ENCODE data around the gene PSMC4.

The PSMC4 gene

GRCh38 chr19:39970675-39971379 lies at the start of gene PSMC4:
Gene PSMC4 (plus strand): TSS chr19:39971165. CDS start chr19:39971203, 38 bp downstream.
- peak within 1 kb of the TSS; percentile 96 for H3K27ac Mint-ChIP-seq
- CTCF ChIA-PET: interaction anchor here (0.7 to 3.3 kb wide), 29 partner anchors 10 to 297 kb away, joined by 3 to 31 read pairs (median 6); partner anchors contain the start of genes FBL, FCGBP and ZNF546
- H3K4me3 Mint-ChIP-seq: peak within 1 kb of the TSS; percentile 97
- H3K4me1 Mint-ChIP-seq: peaks cover 50% of the 10 kb centered on the region
- H3K9me3 Mint-ChIP-seq: no peaks in the 10 kb centered on the region
- no peaks in the 10 kb centered on the region for H3K27me3 Mint-ChIP-seq
- H3K36me3 Mint-ChIP-seq: peaks cover 40% of the 10 kb centered on the region
- DNase-seq: peak; percentile 99

- Mint-ChIP-seq H3K27ac (no peak overlapping the region), H3K4me1 (no peaks in the 10 kb centered on the region), H3K4me3 (no peak overlapping the region), H3K36me3 (no peaks in the 10 kb centered on the region), H3K9me3 (no peaks in the 10 kb centered on the region), H3K27me3 (peaks cover 5% of the 10 kb centered on the region)
- DNase-seq: no peak
- CTCF ChIA-PET: no interaction called here
Measured at GRCh38 chr19:39923862-39924261, 47.1 kb upstream of the PSMC4 start.

DNA sequence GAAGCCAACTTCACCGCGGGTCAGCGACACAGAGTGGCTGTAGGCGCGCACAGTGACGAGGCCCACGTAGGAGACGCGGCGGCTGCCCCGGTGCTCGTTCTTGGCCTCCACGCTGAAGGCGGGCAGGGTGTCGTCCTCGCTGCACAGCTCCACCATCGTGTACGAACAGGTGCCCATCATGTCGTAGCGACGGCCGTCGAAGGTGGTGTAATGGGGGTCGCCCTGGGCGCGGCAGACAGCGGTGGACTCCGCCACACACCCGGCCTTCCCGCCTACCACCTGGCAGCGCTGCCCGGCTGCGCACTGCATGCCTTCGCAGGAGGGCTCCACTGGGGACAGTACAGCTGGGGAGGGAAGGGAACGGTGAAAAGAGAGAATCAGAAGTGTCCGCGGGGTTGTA lies 46.6 kb upstream of the PSMC4 start:
- Mint-ChIP-seq H3K4me3 (no peak overlapping the region), H3K4me1 (no peaks in the 10 kb centered on the region)
- CTCF ChIA-PET: interaction anchor here (0.5 kb wide), 1 partner anchor 837 kb away, joined by 3 read pairs; no protein-coding TSS in a partner anchor

DNA sequence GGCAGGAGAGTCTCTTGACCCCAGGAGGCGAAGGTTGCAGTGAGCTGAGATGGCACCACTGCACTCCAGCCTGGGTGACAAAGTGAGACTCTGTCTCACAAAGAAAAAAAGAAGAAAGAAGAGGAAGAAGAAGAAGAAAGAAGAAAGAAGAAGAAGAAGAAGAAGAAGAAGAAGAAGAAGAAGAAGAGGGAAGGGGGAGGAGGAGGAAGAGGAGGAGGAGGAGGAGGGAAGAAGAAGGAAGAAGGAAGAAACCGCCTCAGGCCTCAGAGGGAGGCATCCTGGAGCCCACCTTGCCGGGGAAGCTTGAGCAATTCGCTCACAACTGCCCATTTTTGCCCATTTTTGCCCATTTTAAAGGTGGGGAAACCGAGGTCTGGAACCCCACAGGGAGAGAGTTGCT lies 46.0 kb upstream of the PSMC4 start:
- DNase-seq: no peak
- Mint-ChIP-seq H3K27ac (no peak overlapping the region), H3K36me3 (no peaks in the 10 kb centered on the region), H3K27me3 (peaks cover 5% of the 10 kb centered on the region), H3K4me1 (no peaks in the 10 kb centered on the region), H3K4me3 (no peak overlapping the region), H3K9me3 (no peaks in the 10 kb centered on the region)
- CTCF ChIA-PET: interaction anchor here (0.5 kb wide), 1 partner anchor 836 kb away, joined by 3 read pairs; no protein-coding TSS in a partner anchor

More for the DNA sequence above, 46.6 kb upstream of the PSMC4 start:
- Mint-ChIP-seq H3K27ac (no peak overlapping the region), H3K27me3 (peaks cover 5% of the 10 kb centered on the region), H3K9me3 (no peaks in the 10 kb centered on the region), H3K36me3 (no peaks in the 10 kb centered on the region)
- no peak for DNase-seq

DNA sequence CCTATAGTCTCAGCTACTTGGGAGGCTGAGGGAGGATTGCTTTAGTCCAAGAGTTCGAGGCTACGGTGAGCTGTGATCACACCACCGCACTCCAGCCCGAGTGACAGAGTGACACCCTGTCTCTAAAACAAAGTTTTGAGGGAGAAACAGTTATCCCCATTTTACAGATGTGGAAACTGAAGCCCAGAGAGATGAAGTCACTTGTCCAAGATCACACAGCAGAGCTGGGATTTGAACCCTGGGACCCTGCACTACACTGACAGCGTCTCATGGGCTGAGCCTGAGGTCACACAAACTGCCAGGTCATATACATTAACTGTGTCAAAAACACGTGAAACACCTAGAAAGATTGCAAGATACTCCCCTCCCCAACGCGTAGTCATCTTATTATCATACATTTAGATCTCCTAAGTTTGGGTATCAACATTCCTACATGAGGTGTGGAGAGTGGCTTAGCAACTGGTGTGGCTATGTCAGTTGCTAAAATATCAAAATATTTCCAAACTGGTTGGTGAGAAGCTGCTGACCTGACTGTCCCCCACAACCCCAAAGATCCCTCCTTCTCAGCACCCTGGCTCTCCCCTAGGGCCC lies 44.7 kb upstream of the PSMC4 start:
- Mint-ChIP-seq H3K36me3 (no peaks in the 10 kb centered on the region), H3K27ac (no peak overlapping the region), H3K27me3 (peaks cover 5% of the 10 kb centered on the region), H3K4me1 (no peaks in the 10 kb centered on the region), H3K4me3 (no peak overlapping the region), H3K9me3 (no peaks in the 10 kb centered on the region)
- DNase-seq: no peak
- CTCF ChIA-PET: no interaction called here

GRCh38 chr19:39927076-39927475 lies 43.9 kb upstream of the PSMC4 start:
- no peak for DNase-seq
- Mint-ChIP-seq H3K27ac (no peak overlapping the region), H3K27me3 (peaks cover 5% of the 10 kb centered on the region), H3K4me3 (no peak overlapping the region), H3K4me1 (no peaks in the 10 kb centered on the region), H3K36me3 (no peaks in the 10 kb centered on the region), H3K9me3 (no peaks in the 10 kb centered on the region)
- CTCF ChIA-PET: no interaction called here

DNA sequence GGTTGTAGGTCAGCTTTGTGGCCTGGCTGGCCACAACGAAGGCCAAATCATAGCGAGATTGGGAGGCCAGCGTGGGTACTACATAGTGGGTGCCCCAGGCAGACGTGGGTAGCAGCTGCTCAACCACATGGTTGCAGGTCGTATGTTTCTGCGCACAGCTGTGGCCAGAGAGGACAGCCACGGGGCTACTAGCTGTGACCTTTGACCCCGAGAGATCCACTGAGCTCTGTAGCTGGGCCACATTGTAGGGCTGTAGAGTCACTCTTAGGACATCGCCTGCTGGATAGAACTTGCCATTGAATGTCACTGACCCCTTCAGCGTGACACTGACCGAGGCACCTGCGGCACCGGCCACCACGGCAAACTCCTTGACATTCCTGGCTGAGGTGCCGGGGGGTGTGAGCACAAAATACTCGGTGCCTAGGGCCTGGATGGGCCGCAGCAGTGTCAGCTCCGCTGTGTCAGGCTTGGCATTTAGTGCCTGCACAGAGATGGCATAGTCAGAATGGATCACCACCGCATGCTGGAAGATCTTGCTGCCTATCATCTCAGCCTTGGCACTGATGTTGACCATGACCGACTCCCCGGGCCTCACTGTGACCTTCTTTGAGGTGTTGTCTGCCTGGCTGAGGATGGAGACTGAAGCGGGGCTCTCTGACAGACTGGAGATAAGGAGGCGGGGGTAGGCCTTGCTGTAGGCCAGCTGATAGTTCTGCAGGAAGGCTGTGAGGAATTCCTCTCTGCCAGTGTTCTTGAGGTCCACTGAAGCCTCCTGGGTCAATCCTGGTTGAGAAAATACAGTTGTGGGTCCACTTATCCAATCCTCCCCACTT lies 43.2 kb upstream of the PSMC4 start:
- no peak for DNase-seq
- Mint-ChIP-seq H3K36me3 (no peaks in the 10 kb centered on the region), H3K4me3 (no peak overlapping the region), H3K27me3 (peaks cover 8% of the 10 kb centered on the region), H3K4me1 (no peaks in the 10 kb centered on the region), H3K27ac (no peak overlapping the region), H3K9me3 (no peaks in the 10 kb centered on the region)
- CTCF ChIA-PET: no interaction called here

DNA sequence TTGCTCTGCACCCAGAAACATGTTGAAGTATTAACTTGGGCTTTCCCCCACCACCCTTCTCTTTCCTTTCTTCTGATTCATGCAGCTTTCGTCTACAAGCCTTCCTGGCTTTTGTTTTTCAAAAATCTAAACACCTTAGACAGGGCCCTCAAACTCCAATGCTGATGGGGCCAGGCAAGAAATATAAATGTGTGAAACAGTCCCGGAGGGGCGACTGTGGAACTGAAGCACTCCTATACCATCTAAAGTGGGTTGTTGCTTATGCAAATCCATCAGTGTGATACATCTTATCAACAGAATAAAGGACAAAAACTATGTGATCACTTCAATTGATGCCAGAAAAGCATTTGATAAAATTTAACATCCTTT lies 42.6 kb upstream of the PSMC4 start:
- H3K4me1 Mint-ChIP-seq: no peaks in the 10 kb centered on the region
- H3K9me3 Mint-ChIP-seq: no peaks in the 10 kb centered on the region
- no peak overlapping the region for H3K4me3 Mint-ChIP-seq
- peaks cover 12% of the 10 kb centered on the region for H3K27me3 Mint-ChIP-seq
- no peaks in the 10 kb centered on the region for H3K36me3 Mint-ChIP-seq
- H3K27ac Mint-ChIP-seq: no peak overlapping the region
- no peak for DNase-seq
- CTCF ChIA-PET: no interaction called here

DNA sequence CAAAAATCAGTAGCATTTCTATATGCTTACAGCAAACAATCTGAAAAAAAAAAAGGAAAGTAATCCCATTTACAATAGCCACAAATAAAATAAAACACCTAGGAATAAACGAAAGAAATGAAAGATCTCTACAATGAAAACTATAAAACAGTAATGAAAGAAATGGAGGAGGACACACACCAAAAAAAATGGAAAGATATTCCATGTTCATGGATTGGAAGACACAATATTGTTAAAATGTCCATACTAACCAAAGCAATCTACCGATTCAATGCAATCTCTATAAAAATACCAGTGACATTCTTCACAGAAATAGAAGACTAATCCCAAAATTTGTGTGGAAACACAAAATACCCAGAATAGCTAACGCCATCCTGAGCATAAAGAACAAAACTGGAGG lies 41.2 kb upstream of the PSMC4 start:
- H3K9me3 Mint-ChIP-seq: no peaks in the 10 kb centered on the region
- H3K27ac Mint-ChIP-seq: no peak overlapping the region
- peaks cover 7% of the 10 kb centered on the region for H3K4me1 Mint-ChIP-seq
- no peak for DNase-seq
- no peaks in the 10 kb centered on the region for H3K36me3 Mint-ChIP-seq
- no peak overlapping the region for H3K4me3 Mint-ChIP-seq
- H3K27me3 Mint-ChIP-seq: peaks cover 16% of the 10 kb centered on the region
- CTCF ChIA-PET: interaction anchor here (2.2 kb wide), 1 partner anchor 41 kb away, joined by 10 read pairs; the partner anchor contains the start of gene PSMC4

DNA sequence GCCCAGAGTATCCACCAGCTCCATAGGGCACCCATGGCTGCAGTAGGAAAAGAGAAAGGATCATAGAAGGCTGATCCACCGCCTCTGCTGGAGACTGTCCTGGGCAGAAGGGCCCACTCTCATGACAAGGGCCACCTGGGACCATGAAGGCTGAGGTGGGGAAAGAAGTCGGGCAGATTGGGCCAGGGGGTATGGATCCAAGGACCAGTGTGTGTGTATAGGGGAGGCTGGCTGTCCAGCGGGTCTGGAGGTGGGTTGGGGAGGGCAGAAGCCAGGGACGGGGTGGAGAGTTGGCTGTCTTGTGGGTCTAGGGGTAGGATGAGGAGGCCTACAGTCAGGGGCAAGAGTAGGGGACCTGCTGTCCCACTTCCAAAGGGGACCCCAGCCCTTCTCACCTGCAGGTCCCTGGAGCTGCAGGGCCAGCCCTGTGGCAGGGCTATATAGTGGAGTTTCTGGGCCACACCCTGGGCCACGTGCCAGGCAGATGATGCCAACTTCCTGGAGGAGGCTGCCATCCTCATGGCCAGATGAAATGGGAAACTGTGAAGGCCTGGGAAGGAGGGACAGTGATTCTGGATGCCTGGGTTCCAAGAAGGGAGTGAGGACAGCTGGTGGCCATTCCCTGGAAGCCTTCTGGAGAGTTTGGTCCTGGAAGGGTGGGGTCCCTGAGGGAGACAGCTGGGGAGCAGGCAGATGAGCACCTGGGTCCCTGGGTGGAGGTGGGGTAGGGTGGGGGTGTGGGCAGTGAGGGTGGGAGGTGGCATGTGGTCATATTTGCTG lies 36.2 kb upstream of the PSMC4 start, which contains the start of gene FCGBP:
FCGBP (minus strand) TSS at position 51 of the 780 bp plus-strand sequence.
- peaks cover 41% of the 10 kb centered on the region for H3K4me1 Mint-ChIP-seq
- CTCF ChIA-PET: interaction anchor here (1.5 to 4.2 kb wide), 2 partner anchors 17 to 35 kb away, joined by 3 to 31 read pairs; partner anchors contain the start of gene PSMC4
- no peak for DNase-seq
- H3K4me3 Mint-ChIP-seq: no peak within 1 kb of the TSS
- peaks cover 15% of the 10 kb centered on the region for H3K27me3 Mint-ChIP-seq
- H3K36me3 Mint-ChIP-seq: peaks cover 6% of the 10 kb centered on the region
- H3K27ac Mint-ChIP-seq: peak within 1 kb of the TSS; percentile 60
- H3K9me3 Mint-ChIP-seq: peaks cover 5% of the 10 kb centered on the region

DNA sequence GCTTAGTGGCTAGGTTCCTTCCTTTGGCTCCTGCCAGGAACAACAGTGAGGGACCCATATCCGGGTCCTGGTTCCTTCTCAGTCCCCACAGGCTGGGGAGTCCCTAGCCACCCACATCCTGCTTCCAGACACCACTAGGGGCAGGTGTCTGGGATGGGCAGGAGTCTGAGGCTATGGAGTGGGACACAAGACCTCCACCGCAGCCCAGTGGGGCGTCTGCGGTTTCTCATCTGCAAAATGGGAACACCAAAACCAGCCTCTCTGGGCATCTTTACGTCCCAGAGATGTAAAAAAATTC lies 35.7 kb upstream of the PSMC4 start:
- Mint-ChIP-seq H3K27me3 (peaks cover 15% of the 10 kb centered on the region), H3K9me3 (peaks cover 9% of the 10 kb centered on the region), H3K4me1 (peaks cover 44% of the 10 kb centered on the region), H3K27ac (peak overlapping the region; percentile 60), H3K36me3 (peaks cover 10% of the 10 kb centered on the region), H3K4me3 (no peak overlapping the region)
- DNase-seq: no peak
- CTCF ChIA-PET: interaction anchor here (1.5 to 4.2 kb wide), 2 partner anchors 16 to 34 kb away, joined by 3 to 31 read pairs; partner anchors contain the start of gene PSMC4

- peaks cover 15% of the 10 kb centered on the region for H3K27me3 Mint-ChIP-seq
- no peak for DNase-seq
- no peak overlapping the region for H3K4me3 Mint-ChIP-seq
- H3K27ac Mint-ChIP-seq: peak overlapping the region; percentile 71
- CTCF ChIA-PET: interaction anchor here (1.5 to 4.2 kb wide), 2 partner anchors 16 to 34 kb away, joined by 3 to 31 read pairs; partner anchors contain the start of gene PSMC4
- H3K9me3 Mint-ChIP-seq: peaks cover 15% of the 10 kb centered on the region
- peaks cover 51% of the 10 kb centered on the region for H3K4me1 Mint-ChIP-seq
- peaks cover 17% of the 10 kb centered on the region for H3K36me3 Mint-ChIP-seq
Measured at GRCh38 chr19:39936020-39936419, 34.9 kb upstream of the PSMC4 start.

DNA sequence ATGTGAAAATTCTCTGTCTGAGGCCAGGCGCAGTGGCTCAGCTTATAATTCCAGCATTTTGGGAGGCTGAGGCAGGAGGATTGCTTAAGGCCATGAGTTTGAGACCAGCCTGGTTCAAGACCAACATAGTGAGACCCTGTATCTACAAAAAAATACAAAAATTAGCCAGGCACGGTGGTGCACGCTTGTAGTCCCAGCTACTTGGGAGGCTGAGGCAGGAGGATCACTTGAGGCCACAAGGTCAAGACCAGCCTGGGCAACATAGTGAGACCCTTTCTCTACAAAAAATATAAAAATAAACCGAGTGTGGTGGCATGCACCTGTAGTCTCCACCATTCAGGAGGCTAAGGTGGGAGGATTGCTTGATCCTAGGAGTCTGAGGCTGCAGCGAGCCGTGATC lies 34.3 kb upstream of the PSMC4 start:
- Mint-ChIP-seq H3K27ac (peak overlapping the region; percentile 71), H3K4me1 (peaks cover 57% of the 10 kb centered on the region), H3K4me3 (no peak overlapping the region), H3K9me3 (peaks cover 17% of the 10 kb centered on the region), H3K36me3 (peaks cover 21% of the 10 kb centered on the region), H3K27me3 (peaks cover 15% of the 10 kb centered on the region)
- DNase-seq: no peak
- CTCF ChIA-PET: interaction anchor here (1.3 to 4.2 kb wide), 2 partner anchors 17 to 33 kb away, joined by 3 to 31 read pairs; partner anchors contain the start of gene PSMC4
